ENCODE measurements around the gene GRIP2.

GRCh38 chr3:14539384-14539741 lies 779 bp downstream of the GRIP2 start:
- TF ChIP-seq, protein P1, sequence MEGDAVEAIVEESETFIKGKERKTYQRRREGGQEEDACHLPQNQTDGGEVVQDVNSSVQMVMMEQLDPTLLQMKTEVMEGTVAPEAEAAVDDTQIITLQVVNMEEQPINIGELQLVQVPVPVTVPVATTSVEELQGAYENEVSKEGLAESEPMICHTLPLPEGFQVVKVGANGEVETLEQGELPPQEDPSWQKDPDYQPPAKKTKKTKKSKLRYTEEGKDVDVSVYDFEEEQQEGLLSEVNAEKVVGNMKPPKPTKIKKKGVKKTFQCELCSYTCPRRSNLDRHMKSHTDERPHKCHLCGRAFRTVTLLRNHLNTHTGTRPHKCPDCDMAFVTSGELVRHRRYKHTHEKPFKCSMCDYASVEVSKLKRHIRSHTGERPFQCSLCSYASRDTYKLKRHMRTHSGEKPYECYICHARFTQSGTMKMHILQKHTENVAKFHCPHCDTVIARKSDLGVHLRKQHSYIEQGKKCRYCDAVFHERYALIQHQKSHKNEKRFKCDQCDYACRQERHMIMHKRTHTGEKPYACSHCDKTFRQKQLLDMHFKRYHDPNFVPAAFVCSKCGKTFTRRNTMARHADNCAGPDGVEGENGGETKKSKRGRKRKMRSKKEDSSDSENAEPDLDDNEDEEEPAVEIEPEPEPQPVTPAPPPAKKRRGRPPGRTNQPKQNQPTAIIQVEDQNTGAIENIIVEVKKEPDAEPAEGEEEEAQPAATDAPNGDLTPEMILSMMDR (IDR thresholded peaks at IDR 0.05), result no peak
- TF ChIP-seq POLR2A (IDR thresholded peaks at IDR 0.05), result no peak
